Measurements from ENCODE around the gene NAALADL2.

DNA sequence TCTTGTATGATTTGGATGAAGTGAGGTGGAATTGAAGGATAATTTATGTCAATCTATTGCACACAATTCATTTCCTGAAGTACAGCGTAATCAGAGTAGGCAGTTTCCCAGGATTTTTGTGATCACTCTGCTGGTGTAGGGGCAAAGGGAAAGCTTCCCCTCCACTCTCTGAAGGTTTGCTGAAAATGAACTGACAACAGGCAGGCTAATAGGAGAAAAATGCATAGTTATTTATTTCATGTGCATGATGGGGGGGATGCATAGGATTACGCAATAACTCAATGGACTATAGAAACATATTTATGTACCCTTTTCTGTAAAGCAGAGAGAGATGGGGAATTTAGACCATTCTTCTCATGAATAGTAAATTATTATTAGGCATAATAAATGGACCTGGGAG is 872.9 kb downstream of the NAALADL2 start:
- TF ChIP-seq, protein P1, sequence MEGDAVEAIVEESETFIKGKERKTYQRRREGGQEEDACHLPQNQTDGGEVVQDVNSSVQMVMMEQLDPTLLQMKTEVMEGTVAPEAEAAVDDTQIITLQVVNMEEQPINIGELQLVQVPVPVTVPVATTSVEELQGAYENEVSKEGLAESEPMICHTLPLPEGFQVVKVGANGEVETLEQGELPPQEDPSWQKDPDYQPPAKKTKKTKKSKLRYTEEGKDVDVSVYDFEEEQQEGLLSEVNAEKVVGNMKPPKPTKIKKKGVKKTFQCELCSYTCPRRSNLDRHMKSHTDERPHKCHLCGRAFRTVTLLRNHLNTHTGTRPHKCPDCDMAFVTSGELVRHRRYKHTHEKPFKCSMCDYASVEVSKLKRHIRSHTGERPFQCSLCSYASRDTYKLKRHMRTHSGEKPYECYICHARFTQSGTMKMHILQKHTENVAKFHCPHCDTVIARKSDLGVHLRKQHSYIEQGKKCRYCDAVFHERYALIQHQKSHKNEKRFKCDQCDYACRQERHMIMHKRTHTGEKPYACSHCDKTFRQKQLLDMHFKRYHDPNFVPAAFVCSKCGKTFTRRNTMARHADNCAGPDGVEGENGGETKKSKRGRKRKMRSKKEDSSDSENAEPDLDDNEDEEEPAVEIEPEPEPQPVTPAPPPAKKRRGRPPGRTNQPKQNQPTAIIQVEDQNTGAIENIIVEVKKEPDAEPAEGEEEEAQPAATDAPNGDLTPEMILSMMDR (conservative IDR thresholded peaks at IDR 0.05; ENCODE audit: low read depth, low read length), result no peak
- TF ChIP-seq FOS (IDR thresholded peaks at IDR 0.05; ENCODE audit: low read depth, low read length) (no peak), RAD21 (IDR thresholded peaks at IDR 0.05; ENCODE audit: low read length) (no peak), POLR2A (IDR thresholded peaks at IDR 0.05; ENCODE audit: low read depth, low read length) (no peak), BHLHE40 (IDR thresholded peaks at IDR 0.05; ENCODE audit: low read depth, low read length) (no peak), SMC3 (IDR thresholded peaks at IDR 0.05; ENCODE audit: low read depth, low read length) (no peak), CHD1 (IDR thresholded peaks at IDR 0.05; ENCODE audit: low read depth, low read length) (no peak), MAFK (IDR thresholded peaks at IDR 0.05; ENCODE audit: low read depth, low read length) (no peak), MAZ (IDR thresholded peaks at IDR 0.05; ENCODE audit: borderline replicate concordance, low read depth, low read length) (no peak), MXI1 (IDR thresholded peaks at IDR 0.05; ENCODE audit: borderline replicate concordance, low read depth, low read length) (no peak)
- TF ChIP-seq, protein P2, sequence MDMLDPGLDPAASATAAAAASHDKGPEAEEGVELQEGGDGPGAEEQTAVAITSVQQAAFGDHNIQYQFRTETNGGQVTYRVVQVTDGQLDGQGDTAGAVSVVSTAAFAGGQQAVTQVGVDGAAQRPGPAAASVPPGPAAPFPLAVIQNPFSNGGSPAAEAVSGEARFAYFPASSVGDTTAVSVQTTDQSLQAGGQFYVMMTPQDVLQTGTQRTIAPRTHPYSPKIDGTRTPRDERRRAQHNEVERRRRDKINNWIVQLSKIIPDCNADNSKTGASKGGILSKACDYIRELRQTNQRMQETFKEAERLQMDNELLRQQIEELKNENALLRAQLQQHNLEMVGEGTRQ (IDR thresholded peaks at IDR 0.05; ENCODE audit: low read depth, low read length), result no peak

All from IMR-90 (cell line).